HG02763 (cell line): ENCODE results near the gene BNC2.

ENCODE experiments used
- ATAC-seq: cut with Tn5 transposase; IDR thresholded peaks from one replicate; pipeline ENCODE4 v1.9.1; 2021; ENCODE audit warnings: mild to moderate bottlenecking, moderate library complexity; ENCODE audit not compliant: unreplicated experiment

Gene BNC2

DNA sequence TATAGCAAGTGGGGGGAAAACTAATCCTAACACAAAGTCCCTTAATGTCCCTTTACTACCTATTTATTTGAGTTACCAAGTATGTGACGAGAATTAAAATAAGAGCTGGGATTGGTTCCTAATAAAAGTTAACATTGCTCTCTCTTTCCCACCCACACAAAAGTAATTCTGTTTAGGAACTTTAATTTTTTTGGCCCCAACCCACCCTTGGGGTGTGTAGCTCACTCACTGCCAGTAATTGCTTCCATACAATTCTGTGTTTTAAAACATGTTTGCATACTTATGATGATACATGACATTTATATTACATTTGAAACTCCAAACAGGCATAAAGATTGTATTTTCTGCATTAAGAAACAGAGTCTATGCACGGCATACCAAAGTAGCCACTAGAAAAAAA lies 106.5 kb downstream of the BNC2 start:
- ATAC-seq: no peak

DNA sequence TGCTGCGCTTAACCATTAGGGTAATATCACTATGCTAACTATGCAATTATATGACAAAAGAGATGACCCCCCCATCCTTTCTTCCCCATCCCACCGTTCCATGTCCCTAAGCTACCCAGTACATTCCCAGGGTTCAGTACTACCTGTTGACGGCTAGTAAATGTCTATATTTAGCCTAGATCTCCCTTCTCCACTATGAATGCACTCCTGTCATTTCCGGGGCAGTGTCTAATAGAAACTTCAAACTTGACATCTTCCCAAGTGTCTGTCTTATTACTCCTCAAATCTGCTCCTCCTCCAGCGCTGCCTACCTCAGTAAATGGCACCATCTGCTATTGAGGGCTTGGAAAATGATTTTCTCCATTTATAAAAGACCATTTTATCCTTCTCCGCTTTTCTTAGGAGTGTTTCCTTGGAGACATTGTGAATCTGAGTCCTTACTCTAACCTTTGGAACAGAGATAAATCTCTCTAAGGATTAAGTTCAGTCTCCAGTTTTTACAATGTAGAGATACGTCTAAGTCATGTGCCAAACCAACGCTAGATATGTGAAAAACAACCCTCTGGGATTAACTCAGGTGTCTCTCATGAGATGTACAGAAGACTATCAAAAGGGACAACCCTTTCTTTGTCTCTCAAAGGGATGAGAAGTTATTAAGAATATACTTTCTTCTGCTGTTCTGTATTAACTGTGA lies 114.9 kb downstream of the BNC2 start:
- ATAC-seq: no peak

DNA sequence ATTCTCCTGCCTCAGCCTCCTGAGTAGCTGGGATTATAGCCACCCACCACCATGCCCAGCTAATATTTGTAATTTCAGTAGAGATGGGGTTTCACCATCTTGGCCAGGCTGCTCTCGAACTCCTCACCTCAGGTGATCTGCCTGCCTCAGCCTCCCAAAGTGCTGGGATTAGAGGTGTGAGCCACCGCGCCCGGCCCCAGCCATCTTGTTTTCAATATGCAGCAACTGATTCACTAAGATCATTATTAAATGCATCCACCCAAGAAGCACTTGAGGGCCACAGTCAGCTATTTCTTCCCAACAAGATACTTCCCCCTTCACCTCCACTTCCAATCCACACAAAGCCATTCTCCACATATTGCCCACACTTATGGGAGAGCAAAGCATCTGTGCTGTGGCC lies 115.8 kb downstream of the BNC2 start:
- ATAC-seq: no peak

DNA sequence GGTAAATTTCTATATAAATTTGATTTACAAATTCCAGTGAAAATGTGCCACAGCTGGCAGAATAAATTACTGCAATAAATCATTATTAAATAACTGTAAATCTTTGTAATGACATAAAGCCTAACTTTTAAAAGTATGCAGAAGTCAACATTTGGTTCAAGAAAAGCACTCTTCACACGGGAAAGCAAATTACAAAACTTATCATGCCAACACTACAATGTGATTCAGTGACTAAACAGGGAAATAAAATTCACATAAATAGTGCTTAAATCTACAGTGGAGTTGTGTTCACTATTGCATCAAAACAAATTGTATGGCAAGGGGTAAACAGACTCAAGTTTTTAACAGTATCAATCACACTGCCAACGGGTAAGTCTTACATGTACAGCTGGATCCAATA lies 117.2 kb downstream of the BNC2 start:
- ATAC-seq: no peak

DNA sequence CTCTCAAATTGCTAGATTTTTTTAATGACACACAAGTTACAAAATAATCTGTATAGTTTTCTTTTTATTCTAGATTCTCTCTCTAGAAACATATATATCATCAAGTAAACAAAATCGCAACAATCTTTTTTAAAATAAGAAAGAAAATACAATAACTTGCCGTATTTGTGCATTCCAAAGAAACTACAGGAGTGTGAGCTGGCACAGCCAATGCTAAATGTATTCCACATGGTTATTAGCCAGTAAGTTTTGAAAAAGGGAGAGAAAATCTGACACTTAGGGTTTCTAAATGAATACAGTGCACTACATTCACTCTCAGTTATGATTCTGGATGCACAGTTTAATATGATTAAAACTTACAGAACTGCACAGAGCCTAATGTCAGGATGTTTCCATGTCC lies 117.9 kb downstream of the BNC2 start:
- ATAC-seq: no peak

DNA sequence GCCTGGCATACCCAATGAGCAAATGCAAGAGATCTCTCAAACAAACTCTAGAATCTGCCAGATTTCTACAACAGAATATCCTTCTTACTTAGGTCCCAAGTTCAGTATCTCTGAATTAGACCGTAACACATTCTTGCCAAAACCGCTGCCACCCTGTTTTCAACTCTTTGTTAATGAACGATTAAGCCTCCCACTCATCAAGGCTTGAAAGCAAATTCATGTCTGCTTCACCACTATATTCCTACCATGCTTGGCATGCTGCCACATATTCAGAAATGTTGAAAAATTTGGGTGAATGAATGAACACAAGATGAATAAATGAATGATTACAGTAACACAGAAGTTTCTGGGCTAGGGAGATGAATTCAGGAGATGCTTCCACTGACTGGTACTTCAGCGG lies 119.9 kb downstream of the BNC2 start:
- ATAC-seq: no peak

DNA sequence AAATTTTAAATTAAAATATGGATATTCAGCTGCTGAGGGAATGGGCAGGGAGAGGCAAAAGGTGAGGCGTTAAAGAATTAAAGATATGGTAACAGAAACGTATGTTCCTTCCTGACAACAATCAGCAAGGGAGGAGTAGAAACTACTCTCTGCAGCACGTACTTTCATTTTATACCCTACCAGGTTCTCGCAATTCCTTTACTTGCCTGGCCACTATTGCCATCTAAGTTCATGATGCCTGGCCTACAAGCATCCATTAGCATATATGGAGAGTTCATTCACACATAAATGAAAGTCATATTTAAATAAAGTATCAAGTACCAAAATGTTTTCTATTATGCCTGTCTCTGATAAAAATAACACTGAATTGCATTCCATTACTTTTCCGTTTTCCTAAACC lies 125.1 kb downstream of the BNC2 start:
- ATAC-seq: no peak

DNA sequence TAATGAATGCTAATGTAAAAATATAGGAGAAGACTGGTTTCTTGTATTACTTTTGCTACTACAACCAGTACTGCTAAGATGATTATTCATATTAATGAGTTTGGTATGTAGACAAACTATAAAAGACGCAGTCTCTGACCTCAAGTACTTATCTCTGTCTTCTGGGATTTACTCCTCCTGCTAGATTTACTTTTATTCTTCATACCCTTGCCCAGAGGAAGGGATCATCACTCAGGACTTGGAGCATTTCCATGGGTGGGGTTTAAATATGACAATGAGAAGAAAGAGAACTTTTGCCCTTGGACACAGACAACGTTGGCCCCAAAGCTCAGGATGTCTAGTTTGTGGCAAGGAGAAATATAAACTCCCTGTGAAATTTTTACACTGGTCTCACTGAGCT lies 126.1 kb downstream of the BNC2 start:
- ATAC-seq: no peak

DNA sequence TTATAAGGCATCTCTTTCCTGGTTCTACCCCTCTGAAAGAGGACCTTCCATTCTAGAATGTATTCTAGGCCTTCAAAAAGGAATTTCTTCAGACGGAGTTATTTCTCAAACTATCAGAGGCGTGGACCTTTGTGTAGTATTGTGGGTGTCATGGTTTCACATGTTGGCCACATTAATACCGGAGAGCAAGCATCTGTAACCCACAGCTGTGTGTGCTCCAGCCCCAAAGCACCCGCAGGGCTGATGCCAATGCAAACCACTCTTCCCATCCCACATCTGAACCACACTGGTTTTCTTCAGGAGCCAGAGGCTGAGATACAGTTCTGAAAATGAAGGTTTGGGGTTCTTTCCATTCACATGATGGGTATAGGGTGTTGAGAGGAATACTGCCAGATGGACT lies 127.1 kb downstream of the BNC2 start:
- no peak for ATAC-seq

DNA sequence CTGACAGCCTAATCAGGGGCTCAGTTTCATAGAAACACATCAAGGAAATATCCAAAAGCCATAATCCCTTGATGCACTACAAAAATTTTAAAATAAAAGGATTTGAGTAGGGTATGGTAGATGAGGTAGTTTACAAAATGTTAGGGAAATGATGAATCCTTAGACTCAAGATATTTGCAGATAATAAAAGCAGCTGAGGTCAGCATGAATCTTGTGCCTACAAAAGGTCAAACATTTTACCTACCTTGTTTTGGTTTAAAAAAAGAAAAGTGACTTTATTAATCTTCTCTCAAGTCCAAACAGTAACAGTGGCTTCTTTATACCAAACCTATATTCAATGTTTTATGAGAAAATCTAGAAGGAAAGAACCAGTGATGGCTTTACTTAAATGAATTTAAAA lies 135.5 kb downstream of the BNC2 start:
- ATAC-seq: no peak

DNA sequence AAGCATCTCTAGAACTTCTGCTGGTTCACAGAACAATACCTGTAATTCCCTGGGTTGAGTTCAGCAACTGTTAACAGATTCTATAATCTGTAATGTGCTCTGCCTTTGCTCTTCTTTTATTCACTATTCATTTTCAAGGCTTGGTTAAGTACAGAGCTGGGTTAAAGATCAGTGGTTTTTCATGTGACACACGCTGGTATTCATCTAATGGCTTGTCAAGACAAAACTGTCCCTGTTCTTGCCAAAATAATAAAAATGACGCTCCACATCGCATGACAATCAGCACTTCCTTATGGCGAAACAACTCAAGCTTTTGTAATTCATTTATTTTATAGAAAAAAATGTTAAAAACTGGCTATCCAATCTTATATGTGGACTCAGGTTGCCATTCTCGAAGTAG lies 137.9 kb downstream of the BNC2 start:
- ATAC-seq: no peak

DNA sequence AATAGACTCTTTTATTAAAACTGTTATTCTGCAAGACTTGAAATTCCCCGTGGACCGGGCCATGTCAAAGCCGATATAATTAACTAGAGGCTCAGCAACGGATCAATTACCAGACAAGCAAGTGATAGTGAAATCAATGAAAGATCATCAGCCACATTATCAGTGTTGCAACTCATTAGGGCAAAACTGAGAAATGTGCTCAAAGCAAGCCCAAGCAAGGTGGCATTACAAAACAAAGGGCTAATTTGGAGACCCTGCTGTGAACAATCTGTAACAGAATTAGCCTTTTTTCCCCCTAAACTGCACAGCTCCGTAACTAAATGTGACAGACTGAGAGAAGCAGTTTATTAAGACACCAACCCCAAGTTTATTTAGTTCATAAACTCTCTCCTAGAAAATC lies 140.3 kb downstream of the BNC2 start:
- ATAC-seq: no peak

DNA sequence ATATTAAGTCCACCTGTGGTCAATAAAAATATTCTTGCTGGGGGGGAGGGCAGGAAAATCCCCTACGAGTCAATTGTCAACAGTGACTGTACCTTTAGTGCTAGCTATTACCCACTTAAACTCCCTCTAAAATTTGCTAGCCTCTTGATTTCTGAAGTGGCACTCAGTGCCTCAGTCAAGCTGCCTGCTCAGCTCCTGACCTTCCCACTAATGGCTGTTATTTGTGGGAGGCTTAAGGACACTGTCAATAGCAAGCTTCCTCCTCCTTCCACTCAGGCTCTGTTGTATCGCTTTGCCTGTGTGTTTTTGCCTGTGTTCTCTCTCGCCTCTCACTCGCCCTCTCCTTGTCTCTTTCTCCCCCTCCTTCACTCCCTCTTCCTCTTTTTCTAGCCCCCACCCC lies 140.8 kb downstream of the BNC2 start:
- no peak for ATAC-seq

DNA sequence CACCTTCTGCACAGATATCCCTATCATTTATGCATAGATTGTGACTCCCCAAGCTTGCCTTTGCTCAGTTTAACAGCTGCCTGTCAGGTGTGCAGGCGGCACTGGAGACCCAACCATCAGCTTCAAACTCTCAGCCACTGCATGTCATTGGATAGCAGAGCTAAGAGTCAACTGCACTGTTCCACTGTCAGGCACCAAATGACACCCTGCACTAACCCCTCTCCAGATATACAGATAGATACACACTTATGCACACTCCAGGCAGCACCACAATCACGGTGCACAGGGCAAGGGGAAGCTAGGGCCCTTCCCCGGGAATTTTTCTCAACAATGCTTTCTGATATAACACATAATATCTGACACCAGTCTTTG lies 142.3 kb downstream of the BNC2 start:
- ATAC-seq: no peak

DNA sequence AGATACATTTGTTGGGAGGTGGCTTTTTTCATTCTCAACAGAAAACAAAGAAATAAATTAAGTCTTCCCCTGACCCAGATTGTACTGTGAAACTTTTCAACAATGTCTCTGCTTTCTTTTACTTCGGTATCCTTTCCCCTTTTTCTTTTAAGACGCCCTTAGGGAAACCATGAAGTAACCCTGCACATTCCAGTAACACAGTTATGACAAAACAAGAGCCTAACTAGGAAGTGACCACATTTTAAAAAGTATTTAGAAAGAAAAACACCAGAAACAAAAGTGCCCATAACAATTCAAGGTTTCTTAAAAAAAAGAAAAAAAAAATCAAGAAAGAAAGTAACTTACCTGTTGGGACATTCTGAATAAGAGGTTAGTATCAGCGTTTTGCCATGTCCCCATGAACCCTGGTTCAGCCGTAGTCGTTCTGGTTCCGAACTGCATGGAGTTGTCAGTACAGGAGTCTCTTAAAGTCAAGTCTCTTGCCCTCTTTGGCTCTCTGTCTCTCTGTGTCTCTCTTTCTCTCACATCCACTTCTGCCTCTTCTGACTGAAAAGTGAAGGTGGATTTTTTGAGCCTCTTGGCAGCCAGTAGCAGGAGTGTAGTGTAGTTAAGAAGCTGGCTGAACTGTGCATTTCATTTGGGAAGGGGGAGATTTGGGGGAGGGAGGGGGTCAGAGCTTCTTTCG lies 142.9 kb downstream of the BNC2 start:
- ATAC-seq: no peak

DNA sequence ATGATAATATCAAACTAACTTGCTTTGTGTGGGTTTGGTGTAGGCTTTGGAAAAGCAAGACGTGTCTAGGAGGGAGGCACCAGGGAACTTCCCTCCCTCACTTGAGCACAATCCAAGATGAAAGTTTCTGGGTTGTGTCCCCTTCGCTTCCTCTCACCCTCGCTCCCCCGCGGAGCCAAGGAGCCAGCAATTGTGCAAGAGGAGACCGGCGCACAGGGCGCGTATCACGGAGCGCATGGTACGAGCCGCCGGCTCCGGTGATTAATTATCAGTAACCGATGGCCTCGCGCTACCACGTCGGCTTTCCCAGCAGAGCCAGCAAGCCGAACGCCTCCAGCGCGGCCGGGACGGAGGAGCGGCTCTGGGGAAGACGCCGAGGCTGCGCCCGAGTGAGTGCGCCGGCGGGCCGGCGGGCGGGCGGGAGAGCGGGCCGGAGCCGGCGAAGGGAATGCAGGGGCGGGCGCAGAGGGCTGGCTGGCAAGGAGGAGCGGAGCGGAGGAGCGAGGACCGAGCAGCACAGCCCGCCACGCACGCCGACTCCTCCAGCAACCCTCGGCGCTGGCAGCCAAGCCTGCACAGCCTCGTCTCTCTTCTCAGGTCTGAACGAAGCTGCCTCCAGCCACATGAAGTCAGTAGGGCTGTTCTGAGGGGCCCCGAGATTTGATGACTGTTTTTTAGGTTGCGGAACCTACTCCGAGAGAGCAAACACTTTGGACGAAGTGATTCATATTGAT lies 143.6 kb downstream of the BNC2 start:
- no peak for ATAC-seq

DNA sequence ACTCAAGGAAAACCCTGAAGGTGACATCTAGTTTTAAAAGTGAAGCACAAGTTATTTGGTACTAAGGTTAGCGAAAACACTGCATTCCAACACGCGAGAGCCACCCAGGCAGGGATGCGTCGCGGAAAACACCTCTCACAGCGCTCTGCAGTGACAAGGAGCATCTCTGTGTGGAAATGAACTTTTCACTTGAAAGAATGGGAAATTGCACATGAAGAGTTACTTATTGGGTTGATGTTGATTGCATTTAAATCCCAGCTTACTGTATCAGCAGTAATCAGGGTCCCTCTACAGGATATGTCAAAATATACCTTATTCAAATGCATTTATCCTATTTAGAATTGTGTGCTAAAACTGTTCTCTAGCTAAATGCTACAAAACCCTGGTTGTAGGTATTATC lies 144.4 kb downstream of the BNC2 start:
- ATAC-seq: no peak

DNA sequence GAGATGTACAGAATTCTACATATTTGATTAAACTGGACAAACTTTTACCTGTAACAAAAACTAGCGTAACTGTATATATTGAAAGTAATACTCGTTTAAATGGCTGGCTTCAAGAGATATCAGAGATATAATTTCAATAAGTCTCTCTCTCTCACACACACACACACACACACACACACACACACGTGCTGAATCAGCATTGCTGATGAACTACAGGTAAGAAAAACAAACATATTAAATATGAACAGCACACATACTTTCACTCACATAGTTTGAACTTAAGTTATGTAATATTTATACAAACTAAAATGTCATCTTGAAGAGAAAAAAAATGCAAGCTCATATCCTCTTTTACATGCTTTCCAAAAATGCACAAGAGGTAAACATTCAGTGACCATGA lies 145.4 kb downstream of the BNC2 start:
- ATAC-seq: no peak

DNA sequence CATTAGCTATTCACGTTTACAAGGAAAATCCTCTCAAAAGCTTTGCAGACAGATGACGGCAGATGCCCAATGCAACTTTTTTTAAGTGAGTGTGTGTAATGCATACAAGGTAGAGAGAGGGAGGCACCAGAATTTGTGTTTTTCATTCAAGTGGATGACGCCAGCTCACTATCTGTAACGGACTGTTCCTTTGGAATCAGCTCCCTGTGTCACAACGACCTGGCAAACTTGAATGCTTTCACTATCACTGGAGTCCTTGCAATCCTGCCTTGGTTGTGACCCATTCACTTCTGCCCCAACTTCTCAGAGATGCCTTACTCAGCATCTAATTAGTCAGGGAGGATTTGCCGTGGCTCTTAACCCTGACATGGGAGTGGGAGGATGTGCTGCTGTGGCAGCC lies 148.5 kb downstream of the BNC2 start:
- ATAC-seq: no peak

DNA sequence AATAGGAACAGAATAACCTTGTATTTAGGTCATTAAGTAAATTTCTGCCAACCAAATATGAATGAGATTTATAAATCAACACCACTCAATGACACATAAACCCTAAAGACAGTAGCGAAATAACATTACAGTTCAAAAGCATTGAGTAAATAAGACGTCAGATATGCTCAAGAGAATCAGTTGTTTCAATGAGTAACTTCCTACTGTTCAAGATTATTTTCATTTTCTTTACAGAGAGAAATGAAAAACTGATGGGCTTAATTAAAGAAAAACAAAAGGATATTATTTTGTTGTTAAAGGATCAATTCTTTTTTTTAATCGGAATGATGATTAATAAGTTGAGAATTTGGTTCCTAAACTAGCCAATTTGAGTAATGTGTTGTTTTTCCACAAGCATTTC lies 150.1 kb downstream of the BNC2 start:
- no peak for ATAC-seq

DNA sequence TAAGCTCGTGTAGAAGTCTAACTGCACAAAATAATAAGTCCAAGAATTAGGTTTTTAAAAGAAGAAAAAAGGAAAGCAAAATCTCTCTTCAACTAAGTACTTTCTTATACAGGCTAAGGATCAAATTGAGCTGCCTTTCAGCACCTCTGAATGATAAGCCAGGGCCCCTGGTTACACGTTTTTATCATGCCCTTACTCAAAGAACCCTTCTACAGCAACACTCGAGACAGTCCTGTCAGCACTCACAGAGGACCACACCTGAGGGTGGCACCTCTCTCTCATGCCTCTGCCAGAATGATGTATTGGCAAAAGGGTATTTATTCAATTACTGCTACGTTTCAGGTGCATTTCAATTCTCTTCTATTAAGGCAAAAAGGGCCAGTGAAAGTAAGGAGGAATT lies 150.5 kb downstream of the BNC2 start:
- no peak for ATAC-seq

DNA sequence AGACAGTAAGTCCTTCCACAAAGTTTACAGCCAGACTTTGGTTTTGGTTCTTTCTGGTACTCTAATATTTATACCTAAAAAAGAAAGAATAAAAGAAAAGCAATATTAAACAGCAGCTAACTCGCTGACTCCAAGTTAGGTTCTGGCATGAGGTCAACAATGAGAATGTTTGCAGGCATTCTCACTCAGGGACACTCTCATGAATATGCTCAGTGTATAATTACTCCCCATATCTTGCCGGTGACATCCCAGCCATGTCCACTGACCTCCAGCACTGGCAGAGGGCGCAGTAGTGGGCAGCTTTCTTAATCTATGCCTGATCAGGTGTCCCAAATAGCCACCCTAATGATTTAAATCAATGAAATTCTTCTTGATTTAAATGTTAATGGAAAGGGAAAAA lies 151.5 kb downstream of the BNC2 start:
- ATAC-seq: no peak
